A549 treated with RU486 at 1 μM for 4 hours (cell line): Measurements from ENCODE around the gene SLC41A2. TPM values are rescaled to one million over a fixed set of nuclear protein-coding genes. Genes with fewer than 3 reads are reported as not detected.

Experiments used
- total RNA-seq: library from RNA; stranded (reverse); fragments of 200-300 nt; extraction: Qiagen RNA extraction; gene quantifications from 5 replicates; pipeline ENCODE4 v1.2.3, GENCODE V29; 2022; ENCODE audit warnings: low read depth

The SLC41A2 gene
- 17.1 to 27.0 TPM (median 22.0 TPM) in 5 replicates for total RNA-seq

GRCh38 chr12:104958001-104958804 lies at the start of gene SLC41A2:
SLC41A2 (minus strand) TSS chr12:104958290; CDS start chr12:104928527, 29,763 bp downstream.

GRCh38 chr12:104986022-104986941 lies 28.2 kb upstream of the SLC41A2 start, which contains the start of gene NOPCHAP1:
NOPCHAP1 (plus strand) TSS chr12:104986316; CDS start chr12:104986353, 37 bp downstream.

Other genes with a start within 250 kb of the SLC41A2 start
- 32.8 to 48.7 TPM (median 38.9 TPM) in 5 replicates for gene NOPCHAP1, start 28.0 kb upstream of the SLC41A2 start, total RNA-seq
- gene ALDH1L2, start 126.2 kb upstream of the SLC41A2 start, total RNA-seq, result 1.9 to 3.7 TPM (median 3.1 TPM) in 5 replicates
- 15.7 to 23.4 TPM (median 22.8 TPM) in 5 replicates for gene WASHC4, start 149.4 kb upstream of the SLC41A2 start, total RNA-seq